Nephron progenitor cell (in vitro differentiated cells): ENCODE data around the gene CLEC6A.

Experiments used
- DNase-seq: peaks from one replicate; pipeline ENCODE4 v3.0.0; 2021
- H3K27ac Mint-ChIP-seq: 2 replicates; pipeline ENCODE4 v1.8.0; 2021; ENCODE audit warnings: mild to moderate bottlenecking, moderate library complexity, mixed read lengths
- H3K27me3 Mint-ChIP-seq: 2 replicates; pipeline ENCODE4 v1.8.0; 2021; ENCODE audit warnings: mild to moderate bottlenecking, low read depth, mixed read lengths; ENCODE audit not compliant: poor library complexity
- H3K36me3 Mint-ChIP-seq: 2 replicates; pipeline ENCODE4 v1.8.0; 2021; ENCODE audit warnings: low read depth, mixed read lengths
- H3K4me1 Mint-ChIP-seq: 2 replicates; pipeline ENCODE4 v1.8.0; 2021; ENCODE audit warnings: mixed read lengths
- H3K4me3 Mint-ChIP-seq: 2 replicates; pipeline ENCODE4 v1.8.0; 2021; ENCODE audit warnings: mild to moderate bottlenecking, moderate library complexity, mixed read lengths
- H3K9me3 Mint-ChIP-seq: 2 replicates; pipeline ENCODE4 v1.8.0; 2021; ENCODE audit warnings: mild to moderate bottlenecking, moderate library complexity, mixed read lengths
- TF ChIP-seq, protein P1 (sequence below): fragments of 200-600 bp; sonication (generic); IDR thresholded peaks from 2 replicates; pipeline ENCODE4 v1.5.0; 2021; ENCODE audit warnings: antibody characterized with exemption

The CLEC6A gene

DNA sequence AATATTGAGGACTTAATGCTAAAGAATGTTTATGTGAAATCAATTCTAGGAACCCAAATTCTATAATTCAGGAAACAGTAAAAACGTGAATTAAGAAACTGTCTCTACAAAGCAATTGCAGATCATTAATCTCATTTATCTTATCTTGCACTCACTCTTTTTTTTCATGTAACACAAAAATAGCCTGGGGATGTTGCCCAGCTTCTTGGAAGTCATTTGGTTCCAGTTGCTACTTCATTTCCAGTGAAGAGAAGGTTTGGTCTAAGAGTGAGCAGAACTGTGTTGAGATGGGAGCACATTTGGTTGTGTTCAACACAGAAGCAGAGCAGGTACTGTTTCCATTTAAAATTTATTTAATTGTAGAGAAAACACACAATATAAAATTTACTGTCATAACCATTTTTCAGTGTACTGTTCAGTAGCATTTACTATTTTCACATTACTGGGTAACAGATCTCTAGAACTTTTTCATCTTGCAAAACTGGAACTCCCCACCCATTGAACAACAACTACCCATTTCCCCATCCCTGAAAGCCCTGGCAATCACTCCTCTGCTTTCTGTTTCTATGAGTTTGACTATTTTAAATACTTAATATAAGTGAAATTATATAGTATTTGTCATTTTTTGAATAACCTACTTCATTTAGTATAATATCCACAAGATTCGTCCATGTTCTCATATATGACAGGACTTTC is 9.7 kb downstream of the CLEC6A start:
- DNase-seq = no peak
- no peaks in the 10 kb centered on the region for H3K36me3 Mint-ChIP-seq
- H3K27me3 Mint-ChIP-seq = peaks cover 8% of the 10 kb centered on the region
- H3K4me3 Mint-ChIP-seq = no peak overlapping the region
- H3K4me1 Mint-ChIP-seq = peaks cover 10% of the 10 kb centered on the region
- H3K9me3 Mint-ChIP-seq = peaks cover 27% of the 10 kb centered on the region
- TF ChIP-seq, protein P1, sequence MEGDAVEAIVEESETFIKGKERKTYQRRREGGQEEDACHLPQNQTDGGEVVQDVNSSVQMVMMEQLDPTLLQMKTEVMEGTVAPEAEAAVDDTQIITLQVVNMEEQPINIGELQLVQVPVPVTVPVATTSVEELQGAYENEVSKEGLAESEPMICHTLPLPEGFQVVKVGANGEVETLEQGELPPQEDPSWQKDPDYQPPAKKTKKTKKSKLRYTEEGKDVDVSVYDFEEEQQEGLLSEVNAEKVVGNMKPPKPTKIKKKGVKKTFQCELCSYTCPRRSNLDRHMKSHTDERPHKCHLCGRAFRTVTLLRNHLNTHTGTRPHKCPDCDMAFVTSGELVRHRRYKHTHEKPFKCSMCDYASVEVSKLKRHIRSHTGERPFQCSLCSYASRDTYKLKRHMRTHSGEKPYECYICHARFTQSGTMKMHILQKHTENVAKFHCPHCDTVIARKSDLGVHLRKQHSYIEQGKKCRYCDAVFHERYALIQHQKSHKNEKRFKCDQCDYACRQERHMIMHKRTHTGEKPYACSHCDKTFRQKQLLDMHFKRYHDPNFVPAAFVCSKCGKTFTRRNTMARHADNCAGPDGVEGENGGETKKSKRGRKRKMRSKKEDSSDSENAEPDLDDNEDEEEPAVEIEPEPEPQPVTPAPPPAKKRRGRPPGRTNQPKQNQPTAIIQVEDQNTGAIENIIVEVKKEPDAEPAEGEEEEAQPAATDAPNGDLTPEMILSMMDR = no peak
- no peak overlapping the region for H3K27ac Mint-ChIP-seq

DNA sequence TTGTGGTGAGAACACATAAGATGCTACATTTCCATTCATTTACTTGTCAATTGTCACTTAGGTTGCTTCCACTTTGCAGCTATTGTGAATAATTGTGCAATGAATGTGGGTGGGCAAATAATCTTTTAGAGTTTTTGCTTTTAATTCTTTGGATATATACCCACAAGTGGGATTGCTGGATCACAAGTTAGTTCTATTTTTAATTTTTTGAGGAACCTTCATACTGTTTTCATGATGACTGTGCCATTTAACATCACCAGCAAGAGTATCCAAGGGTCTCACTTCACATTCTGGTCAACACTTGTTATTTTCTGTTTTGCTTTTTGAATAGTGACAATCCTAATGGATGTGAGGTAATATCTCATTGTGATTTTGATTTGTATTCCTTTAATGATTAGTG is 10.5 kb downstream of the CLEC6A start:
- Mint-ChIP-seq H3K27ac (no peak overlapping the region), H3K4me1 (peaks cover 10% of the 10 kb centered on the region), H3K4me3 (no peak overlapping the region), H3K27me3 (peaks cover 8% of the 10 kb centered on the region), H3K9me3 (peaks cover 27% of the 10 kb centered on the region), H3K36me3 (no peaks in the 10 kb centered on the region)
- DNase-seq = no peak
- TF ChIP-seq, protein P1 = no peak

DNA sequence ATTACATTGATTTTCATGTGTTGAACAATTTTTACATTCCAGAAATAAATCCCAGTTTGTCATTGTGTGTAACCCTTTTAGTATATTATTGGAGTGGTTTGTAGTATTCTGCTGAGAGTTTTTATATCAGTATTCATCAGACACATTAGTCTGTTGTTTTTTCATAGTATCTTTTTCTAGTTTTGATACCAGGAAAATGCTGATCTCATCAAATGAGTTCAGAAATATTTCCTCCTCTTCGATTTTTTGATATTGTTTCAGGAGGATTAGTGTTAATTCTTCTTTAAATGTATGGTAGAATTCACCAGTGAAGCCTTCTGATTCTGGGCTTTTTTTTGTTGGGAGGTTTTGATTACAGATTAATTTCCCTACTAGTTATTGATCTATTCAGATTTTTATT is 15.3 kb downstream of the CLEC6A start:
- no peak for DNase-seq
- H3K27me3 Mint-ChIP-seq = peaks cover 12% of the 10 kb centered on the region
- H3K4me1 Mint-ChIP-seq = no peaks in the 10 kb centered on the region
- no peaks in the 10 kb centered on the region for H3K36me3 Mint-ChIP-seq
- H3K27ac Mint-ChIP-seq = no peak overlapping the region
- no peak overlapping the region for H3K4me3 Mint-ChIP-seq
- TF ChIP-seq, protein P1 = no peak
- peaks cover 27% of the 10 kb centered on the region for H3K9me3 Mint-ChIP-seq

DNA sequence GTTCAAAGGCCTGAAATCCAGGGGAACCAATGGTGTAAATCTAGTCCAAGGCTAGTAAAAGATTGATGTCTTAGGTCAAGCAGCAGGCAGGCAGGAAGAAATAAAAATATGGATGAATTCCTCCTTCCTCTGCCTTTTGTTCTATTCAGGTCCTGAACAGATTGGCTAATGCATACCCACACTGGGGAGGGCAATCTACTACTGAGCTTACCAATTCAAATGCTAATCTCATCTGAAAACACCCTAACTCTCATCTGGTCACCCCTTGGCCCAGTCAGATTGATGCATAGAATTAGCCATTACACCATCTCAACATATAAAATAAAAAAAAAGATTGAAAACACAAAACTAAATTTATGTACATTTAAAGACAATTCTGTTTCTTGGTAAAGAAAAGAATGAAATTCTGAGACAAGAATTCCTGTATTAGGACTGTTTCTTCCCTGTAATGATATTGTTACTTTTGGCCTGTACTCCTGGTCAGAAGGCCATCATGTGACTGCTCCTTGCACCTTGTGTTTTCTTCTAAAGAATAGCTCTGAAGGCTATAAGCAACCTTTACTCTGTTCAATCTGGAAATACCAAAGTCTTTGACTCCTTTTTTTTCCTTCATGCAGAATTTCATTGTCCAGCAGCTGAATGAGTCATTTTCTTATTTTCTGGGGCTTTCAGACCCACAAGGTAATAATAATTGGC is 19.9 kb downstream of the CLEC6A start:
- DNase-seq = no peak
- Mint-ChIP-seq H3K36me3 (no peaks in the 10 kb centered on the region), H3K4me1 (no peaks in the 10 kb centered on the region), H3K27me3 (peaks cover 4% of the 10 kb centered on the region), H3K9me3 (peaks cover under 1% of the 10 kb centered on the region), H3K27ac (no peak overlapping the region), H3K4me3 (no peak overlapping the region)
- TF ChIP-seq, protein P1 = no peak

DNA sequence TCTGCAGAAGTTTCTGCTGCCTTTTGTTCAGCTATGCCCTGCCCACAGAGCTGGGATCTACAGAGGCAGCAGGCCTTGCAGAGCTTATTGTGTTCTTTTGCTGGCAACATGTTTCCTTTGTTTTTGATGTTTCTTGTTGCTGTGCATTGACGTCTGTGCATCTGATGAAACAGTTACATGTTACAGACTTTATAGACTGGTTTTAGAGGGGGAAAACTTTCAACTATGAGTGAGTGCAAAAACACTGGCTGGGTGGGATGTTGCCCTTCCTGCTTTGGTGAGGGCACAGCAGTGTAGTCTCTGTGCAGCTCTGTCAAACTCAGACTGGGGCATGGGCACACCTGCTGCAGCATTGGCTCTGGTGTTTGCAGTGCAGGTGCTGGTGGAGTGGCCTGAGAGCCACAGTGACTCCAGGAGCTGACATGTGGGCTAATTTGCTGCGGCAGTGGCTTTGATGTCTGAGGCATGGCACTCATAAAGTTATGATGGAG is 26.9 kb downstream of the CLEC6A start:
- H3K9me3 Mint-ChIP-seq = peaks cover 7% of the 10 kb centered on the region
- H3K36me3 Mint-ChIP-seq = no peaks in the 10 kb centered on the region
- H3K4me3 Mint-ChIP-seq = no peak overlapping the region
- TF ChIP-seq, protein P1 = no peak
- H3K27ac Mint-ChIP-seq = no peak overlapping the region
- peaks cover 17% of the 10 kb centered on the region for H3K4me1 Mint-ChIP-seq
- DNase-seq = no peak
- no peaks in the 10 kb centered on the region for H3K27me3 Mint-ChIP-seq
